Effector memory CD4-positive, alpha-beta T cell (primary cell): ENCODE results near the gene CFP.

Source experiments
- DNase-seq, 3 donors: peaks; one replicate each; pipeline ENCODE4 v3.0.0-alpha.2; 2020
- H3K27ac ChIP-seq: 2 replicates; pipeline ENCODE4 v1.7.0; 2013; ENCODE audit warnings: mild to moderate bottlenecking, low read length, moderate library complexity; ENCODE audit not compliant: insufficient read depth, poor library complexity, severe bottlenecking
- H3K27me3 ChIP-seq: replicated peaks from 2 replicates; pipeline ENCODE4 v1.7.0; 2013; ENCODE audit warnings: mild to moderate bottlenecking, low read length; ENCODE audit not compliant: insufficient read depth, control insufficient read depth, poor library complexity, severe bottlenecking
- H3K36me3 ChIP-seq: 2 replicates; pipeline ENCODE4 v1.7.0; 2013; ENCODE audit warnings: mild to moderate bottlenecking, low read length, moderate library complexity; ENCODE audit not compliant: control insufficient read depth, insufficient read depth
- H3K4me1 ChIP-seq: 2 replicates; pipeline ENCODE4 v1.7.0; 2013; ENCODE audit warnings: low read length, mild to moderate bottlenecking; ENCODE audit not compliant: control insufficient read depth, insufficient read depth, poor library complexity, severe bottlenecking
- H3K4me3 ChIP-seq: 2 replicates; pipeline ENCODE4 v1.7.0; 2013; ENCODE audit warnings: low read length, low read depth, mild to moderate bottlenecking; ENCODE audit not compliant: insufficient read depth, poor library complexity, severe bottlenecking
- H3K9me3 ChIP-seq: 2 replicates; pipeline ENCODE4 v1.7.0; 2013; ENCODE audit warnings: mild to moderate bottlenecking, low read length, moderate library complexity; ENCODE audit not compliant: control insufficient read depth

The CFP gene

DNA sequence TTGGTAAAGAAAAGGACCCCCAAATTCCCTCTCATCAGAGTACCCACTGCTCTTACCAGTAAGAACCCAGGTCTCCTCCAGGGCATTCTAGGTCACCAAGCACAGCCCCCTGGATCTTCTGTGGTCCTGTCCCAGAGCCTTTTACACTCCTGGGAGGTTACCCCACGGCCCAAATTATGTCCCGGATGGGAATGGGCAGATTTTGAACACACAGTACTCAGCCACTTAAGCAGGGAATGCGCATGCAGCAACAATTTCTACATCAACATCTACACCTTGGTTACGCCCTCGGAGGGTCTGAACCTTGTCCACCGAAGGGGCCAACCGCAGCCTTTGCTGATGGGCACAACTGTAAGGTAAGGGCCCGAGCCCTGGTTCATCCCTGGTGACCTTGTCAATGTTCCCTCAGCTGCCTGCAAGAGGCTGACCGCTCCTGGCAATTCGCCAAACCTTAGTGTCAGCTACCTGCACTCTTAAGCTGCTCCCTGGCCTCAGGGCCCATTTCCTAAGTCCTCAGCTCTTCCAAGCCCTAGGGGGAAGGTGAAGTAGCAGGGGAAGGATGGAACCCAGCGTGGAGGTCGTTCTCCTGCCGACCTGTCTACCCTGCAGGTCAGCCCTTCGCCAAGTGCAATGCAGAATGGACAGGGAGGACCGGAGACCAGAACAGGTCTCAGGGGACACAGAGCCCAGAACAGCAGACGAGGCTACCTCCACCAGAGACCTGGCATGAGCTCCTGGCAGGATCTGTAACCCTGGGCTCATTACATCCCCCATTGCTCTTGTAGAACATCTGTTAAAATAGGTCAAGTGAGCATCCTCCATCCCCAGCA, 41.6 kb downstream of the CFP start:
- H3K27ac ChIP-seq: no peak overlapping the region
- DNase-seq: no peak
- no peaks in the 10 kb centered on the region for H3K36me3 ChIP-seq
- H3K27me3 ChIP-seq: no peaks in the 10 kb centered on the region
- no peak overlapping the region for H3K4me3 ChIP-seq
- H3K4me1 ChIP-seq: no peaks in the 10 kb centered on the region
- no peaks in the 10 kb centered on the region for H3K9me3 ChIP-seq

DNA sequence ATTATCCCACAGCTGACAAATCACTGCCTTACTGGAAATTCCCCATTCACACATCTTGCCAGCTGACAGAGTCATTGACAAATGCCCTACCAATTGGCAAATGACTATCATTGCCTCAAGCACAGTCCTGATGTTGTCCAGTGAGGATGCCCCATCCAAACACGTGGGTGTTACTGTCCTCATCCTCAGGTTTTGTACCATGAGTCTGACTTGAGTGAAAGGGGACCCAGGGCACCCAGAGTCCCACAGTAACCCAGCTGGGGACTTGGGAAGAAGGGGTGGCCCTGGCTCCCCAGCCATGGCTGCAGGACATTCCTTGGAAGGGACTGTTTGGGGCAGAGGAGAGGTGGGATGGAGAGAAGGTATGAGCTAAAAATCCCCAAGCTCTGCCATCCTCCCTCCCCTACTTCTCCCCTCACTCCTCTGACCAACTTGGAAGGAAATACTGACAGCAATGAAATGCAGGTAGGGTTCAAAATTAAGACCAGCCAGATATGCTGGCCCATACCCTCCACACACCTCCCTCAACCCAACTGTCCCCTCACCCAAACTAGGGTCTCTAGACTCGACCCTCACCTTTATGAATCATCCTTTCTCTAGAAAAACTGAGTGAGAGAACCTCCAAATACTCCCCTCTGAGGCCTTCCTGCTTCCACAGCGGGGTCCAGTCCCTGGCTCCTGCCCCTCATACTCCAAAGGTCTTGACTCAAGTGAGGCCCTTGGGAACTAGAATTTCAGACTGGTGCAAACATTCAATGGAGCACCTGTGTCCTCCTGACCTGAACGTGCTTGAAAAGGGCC, 42.4 kb downstream of the CFP start:
- Histone ChIP-seq H3K36me3 (no peaks in the 10 kb centered on the region), H3K4me3 (no peak overlapping the region), H3K9me3 (no peaks in the 10 kb centered on the region), H3K27me3 (no peaks in the 10 kb centered on the region), H3K27ac (no peak overlapping the region), H3K4me1 (no peaks in the 10 kb centered on the region)
- no peak for DNase-seq

DNA sequence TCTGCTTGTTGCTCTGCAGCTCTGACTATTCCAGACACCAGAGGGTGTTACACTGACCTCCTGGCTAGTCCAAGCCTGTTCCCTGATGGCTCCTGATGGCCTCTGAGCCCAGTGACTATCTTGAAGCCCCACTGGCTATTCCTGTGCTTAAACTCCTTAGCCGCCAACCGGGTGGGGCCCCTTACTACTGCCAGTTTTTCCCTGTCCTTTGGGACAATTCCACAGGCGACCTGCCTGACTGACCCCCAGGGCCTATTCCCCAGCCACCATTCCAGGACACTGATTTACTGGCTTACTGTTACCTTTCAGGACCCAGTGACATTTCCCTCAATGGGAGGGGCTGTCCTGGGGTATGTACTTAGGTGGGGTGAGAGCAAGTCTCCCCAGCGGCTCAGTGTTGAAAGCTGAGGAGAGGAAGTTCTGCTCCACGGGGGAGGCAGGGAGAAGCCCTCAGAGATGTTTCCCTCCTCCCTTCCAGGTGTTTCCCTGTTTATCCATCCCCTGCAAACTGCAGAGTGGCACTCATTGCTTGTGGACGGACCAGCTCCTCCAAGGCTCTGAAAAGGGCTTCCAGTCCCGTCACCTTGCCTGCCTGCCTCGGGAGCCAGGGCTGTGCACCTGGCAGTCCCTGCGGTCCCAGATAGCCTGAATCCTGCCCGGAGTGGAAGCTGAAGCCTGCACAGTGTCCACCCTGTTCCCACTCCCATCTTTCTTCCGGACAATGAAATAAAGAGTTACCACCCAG, 43.5 kb downstream of the CFP start:
- no peaks in the 10 kb centered on the region for H3K9me3 ChIP-seq
- no peak for DNase-seq
- no peaks in the 10 kb centered on the region for H3K27me3 ChIP-seq
- no peaks in the 10 kb centered on the region for H3K36me3 ChIP-seq
- H3K4me1 ChIP-seq: peaks cover 4% of the 10 kb centered on the region
- H3K27ac ChIP-seq: no peak overlapping the region
- H3K4me3 ChIP-seq: no peak overlapping the region

DNA sequence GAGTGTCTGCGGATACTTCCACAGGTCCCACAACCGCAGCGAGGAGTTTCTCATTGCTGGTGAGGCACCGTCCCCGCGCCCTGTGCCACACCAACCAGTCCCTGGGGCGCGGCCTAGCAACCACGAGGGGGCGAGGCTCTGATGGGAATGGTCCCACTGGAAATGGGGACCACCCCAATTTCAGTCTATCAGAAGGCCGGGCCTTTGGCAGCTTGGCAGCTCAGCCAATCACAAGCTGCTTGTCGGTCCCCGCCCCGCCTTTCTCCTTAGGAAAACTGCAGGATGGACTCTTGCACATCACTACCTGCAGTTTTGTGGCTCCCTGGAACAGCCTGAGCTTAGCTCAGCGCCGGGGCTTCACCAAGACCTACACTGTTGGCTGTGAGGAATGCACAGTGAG, 44.5 kb downstream of the CFP start:
- H3K9me3 ChIP-seq: no peaks in the 10 kb centered on the region
- H3K36me3 ChIP-seq: no peaks in the 10 kb centered on the region
- no peak overlapping the region for H3K4me3 ChIP-seq
- H3K4me1 ChIP-seq: peaks cover 4% of the 10 kb centered on the region
- no peaks in the 10 kb centered on the region for H3K27me3 ChIP-seq
- DNase-seq: no peak
- no peak overlapping the region for H3K27ac ChIP-seq

DNA sequence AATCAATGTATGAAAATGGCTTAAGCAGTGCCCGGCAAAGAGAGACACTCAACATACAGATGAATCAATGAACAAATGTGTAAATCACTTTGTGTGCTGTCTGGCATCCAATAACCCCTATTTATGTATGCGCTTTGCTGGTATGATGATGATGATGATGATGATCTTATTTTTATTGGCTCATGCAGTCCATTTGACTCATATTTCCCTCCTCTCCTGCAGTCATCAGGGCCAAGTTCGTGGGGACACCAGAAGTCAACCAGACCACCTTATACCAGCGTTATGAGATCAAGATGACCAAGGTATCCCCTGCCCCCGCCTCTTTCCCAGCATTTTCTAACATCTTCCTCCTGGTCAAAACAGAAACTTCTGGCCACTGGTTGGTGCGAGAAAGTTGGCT, 45.0 kb downstream of the CFP start:
- DNase-seq: no peak
- Histone ChIP-seq H3K36me3 (no peaks in the 10 kb centered on the region), H3K27ac (no peak overlapping the region), H3K4me1 (peaks cover 4% of the 10 kb centered on the region), H3K4me3 (no peak overlapping the region), H3K9me3 (no peaks in the 10 kb centered on the region), H3K27me3 (no peaks in the 10 kb centered on the region)

DNA sequence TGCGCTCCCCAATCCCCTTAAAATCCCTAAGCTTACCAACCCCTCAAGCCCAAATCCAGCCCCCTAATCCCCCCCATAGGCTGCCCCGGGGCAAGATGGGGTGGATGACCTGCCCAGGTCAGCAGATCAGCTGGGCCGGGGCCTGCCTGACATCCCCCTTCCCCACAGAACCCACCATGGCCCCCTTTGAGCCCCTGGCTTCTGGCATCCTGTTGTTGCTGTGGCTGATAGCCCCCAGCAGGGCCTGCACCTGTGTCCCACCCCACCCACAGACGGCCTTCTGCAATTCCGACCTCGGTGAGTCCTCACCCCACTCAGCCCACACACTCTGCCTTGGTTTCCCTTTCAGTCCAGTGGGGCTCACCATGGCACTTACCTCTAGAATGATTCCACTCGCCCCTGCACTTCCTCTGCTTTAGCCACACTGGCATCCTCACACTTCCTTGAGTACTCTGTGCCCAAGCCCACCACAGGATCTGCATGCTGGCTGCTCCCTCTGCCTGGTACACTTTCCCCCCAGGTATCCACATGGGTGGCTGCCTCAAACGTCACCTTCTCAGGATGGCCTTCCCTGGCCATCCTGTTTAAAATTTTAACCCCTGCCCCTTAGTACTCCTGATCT, 46.4 kb downstream of the CFP start:
- no peak overlapping the region for H3K4me3 ChIP-seq
- H3K9me3 ChIP-seq: no peaks in the 10 kb centered on the region
- no peak for DNase-seq

DNA sequence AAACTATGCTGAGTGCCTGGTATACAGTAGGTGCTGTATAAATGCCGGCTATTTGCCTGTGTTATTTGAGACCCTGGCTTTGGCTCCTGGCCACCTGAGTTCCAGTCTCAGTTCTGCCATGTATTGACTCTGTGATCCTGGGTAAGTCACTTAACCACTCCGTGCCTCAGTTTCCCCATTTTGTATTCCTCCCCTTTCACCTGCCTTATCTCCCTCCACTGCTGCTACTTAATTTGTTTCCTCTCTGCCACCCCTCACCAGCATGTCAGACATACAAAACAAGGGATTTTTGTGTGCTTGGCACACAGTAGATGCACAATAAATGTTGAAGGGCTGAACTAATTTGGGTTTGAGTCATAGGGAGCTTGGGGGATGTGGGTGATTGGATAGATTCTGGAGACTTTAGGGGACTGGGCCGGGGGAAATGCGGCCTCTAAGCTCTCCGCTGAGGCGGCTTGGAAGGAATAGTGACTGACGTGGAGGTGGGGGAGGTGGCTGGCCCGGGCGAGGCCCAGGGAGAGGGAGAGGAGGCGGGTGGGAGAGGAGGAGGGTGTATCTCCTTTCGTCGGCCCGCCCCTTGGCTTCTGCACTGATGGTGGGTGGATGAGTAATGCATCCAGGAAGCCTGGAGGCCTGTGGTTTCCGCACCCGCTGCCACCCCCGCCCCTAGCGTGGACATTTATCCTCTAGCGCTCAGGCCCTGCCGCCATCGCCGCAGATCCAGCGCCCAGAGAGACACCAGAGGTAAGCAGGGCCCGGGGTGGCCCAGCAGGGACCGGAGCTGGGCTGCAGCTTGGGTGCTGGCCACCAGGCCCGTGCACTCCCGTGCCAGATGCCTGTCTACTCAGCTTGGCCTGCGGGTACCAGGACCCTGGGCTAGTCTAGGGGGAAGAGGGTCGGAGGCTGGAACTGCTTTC, 47.7 kb downstream of the CFP start, which contains the start of gene TIMP1:
Gene TIMP1 (plus strand): TSS at position 706 of the 917 bp plus-strand sequence. CDS start 980 bp downstream, outside the sequence.
- Histone ChIP-seq H3K36me3 (no peaks in the 10 kb centered on the region), H3K4me1 (peaks cover 4% of the 10 kb centered on the region), H3K27me3 (no peaks in the 10 kb centered on the region), H3K4me3 (peak within 1 kb of the TSS; percentile 23), H3K9me3 (no peaks in the 10 kb centered on the region), H3K27ac (peak within 1 kb of the TSS; percentile 73)
- peak; percentile 68 to 72 (median 70) for DNase-seq

More for the DNA sequence above, 46.4 kb downstream of the CFP start:
- no peaks in the 10 kb centered on the region for H3K27me3 ChIP-seq
- H3K27ac ChIP-seq: peak overlapping the region; percentile 73
- H3K36me3 ChIP-seq: no peaks in the 10 kb centered on the region
- peaks cover 4% of the 10 kb centered on the region for H3K4me1 ChIP-seq

DNA sequence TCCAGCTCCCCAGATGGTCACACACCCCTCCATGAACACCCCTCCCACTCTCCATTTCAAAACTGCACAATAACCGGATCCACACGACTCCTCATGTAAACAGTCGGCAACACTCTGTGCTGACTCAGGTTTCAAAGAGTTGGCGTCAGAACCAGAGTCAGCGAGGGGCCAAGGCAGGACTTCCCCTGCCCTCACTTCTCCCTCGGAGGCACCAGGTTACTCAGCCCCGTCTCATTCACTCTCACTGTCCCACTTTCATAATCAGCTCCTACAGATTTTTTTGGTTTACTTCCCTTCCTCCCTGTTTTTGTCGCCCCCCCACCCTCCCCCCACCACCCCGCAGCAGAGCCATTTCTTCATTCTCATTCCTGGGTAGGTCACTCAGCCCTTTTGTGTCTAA, 50.2 kb downstream of the CFP start:
- H3K4me3 ChIP-seq: no peak overlapping the region
- H3K9me3 ChIP-seq: no peaks in the 10 kb centered on the region
- no peaks in the 10 kb centered on the region for H3K27me3 ChIP-seq
- peaks cover 4% of the 10 kb centered on the region for H3K4me1 ChIP-seq
- DNase-seq: no peak
- no peaks in the 10 kb centered on the region for H3K36me3 ChIP-seq
- H3K27ac ChIP-seq: no peak overlapping the region

DNA sequence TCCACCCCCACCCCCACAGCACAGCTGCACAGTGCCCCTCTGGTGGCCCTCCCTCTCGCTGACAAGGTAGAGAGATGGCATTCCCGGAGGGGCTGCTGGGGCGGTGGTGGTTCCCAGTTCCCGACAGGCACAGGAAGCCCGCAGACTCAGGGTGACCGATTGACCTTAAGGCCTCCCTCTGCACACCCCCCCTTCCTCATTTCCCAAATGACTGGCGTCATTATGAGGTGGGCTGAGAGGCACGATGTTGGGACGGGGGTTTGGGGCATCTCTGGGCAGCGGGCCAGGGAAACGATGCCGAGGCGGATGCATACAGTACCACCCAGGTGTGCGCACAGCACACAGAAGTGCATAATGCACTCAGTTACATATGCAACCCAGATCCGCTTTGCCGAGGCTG, 51.0 kb downstream of the CFP start:
- Histone ChIP-seq H3K36me3 (no peaks in the 10 kb centered on the region), H3K27ac (no peak overlapping the region), H3K27me3 (no peaks in the 10 kb centered on the region), H3K9me3 (no peaks in the 10 kb centered on the region), H3K4me1 (peaks cover 4% of the 10 kb centered on the region), H3K4me3 (no peak overlapping the region)
- no peak for DNase-seq
